H4 (cell line): Measurements from ENCODE around the gene FANCB. TPM values are rescaled to one million over a fixed set of nuclear protein-coding genes. Genes with fewer than 3 reads are reported as not detected.

Source experiments
- DNase-seq: peaks from one replicate; pipeline ENCODE4 v3.0.0-alpha.2; 2015; ENCODE audit warnings: low spot score
- total RNA-seq: library from RNA; depleted of rRNA; stranded (reverse); fragments of >200 nt; shearing (Covaris generic); gene quantifications from 2 replicates; pipeline ENCODE4 v1.2.3, GENCODE V29; 2014; rRNA removed

FANCB gene
- total RNA-seq, 1 experiment from 2014 or later, result 8.3 TPM

DNA sequence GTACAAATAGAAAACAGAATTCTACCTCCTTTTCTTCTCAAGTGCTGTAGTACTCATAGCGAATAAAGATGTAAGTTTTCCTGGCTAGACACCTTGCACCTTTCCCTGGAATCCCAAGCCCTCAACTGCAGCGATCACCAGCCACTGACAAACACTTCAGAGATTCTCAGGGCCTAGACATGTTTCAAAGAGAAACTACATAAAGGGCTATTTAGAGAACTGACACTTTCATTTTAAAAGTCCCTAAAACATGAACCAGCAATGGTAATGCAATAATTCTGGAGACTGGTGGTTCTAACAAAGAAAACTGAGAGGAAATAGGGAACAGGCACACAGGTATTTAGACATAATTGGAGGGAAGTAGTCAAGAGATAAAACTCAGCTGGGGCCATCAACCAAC is 35.7 kb downstream of the FANCB start:
- DNase-seq, result no peak

DNA sequence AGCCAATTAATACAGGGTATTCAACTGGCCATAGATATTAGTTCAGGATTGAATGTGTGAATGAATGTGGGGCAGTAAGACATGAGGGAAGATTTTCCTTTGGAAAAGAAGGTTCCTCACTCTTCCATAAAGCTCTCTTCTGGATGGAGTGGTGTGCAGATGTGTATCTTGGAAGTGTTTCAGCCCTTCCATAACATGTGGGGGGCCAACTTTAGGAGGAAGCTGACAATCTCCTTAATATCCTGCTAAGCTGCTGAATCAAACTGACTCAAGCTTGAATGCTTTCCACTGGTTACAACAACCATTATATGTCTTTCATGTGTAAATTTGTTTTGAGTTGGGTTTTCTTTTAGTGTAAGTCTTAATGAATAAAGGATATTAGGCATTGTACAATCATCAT is 40.3 kb downstream of the FANCB start:
- DNase-seq, result no peak

DNA sequence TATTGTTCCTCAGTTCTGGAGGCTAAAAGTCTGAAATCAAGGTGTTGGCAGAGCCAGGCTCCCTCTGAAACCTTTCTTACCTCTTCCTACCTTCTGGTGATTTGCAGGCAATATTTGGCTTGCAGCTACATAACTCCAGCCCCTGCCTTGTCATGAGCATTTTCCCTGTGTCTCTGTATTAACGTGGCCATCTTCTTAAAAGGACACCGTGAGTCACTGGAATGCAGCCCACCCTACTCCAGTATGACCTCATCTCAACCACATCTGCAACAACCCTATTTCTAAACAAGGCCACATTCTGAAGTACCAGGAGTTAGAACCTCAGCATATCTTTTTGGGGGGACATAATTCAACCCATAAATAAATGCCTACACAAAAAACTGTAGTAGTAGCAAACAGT is 40.7 kb downstream of the FANCB start:
- peak; percentile 8 for DNase-seq

DNA sequence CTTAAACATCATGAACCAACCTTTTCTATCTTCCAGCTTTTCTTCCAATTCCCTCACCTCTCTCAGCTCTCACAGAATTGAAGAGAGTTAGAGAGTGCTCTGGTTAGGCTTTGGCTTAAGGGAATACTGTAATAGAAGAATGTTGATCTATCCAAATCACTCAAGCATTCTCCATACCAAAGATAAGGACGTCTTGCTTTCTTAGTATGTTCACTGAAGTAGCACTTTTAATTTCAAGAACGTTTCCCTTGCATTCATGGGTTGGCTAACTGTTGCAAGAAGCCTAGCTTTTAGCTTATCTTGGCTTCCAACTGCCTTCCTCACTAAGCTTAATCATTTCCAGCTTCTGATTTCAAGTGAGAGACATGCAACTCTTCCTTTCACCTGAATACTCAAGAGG is 43.2 kb downstream of the FANCB start:
- DNase-seq, result no peak

DNA sequence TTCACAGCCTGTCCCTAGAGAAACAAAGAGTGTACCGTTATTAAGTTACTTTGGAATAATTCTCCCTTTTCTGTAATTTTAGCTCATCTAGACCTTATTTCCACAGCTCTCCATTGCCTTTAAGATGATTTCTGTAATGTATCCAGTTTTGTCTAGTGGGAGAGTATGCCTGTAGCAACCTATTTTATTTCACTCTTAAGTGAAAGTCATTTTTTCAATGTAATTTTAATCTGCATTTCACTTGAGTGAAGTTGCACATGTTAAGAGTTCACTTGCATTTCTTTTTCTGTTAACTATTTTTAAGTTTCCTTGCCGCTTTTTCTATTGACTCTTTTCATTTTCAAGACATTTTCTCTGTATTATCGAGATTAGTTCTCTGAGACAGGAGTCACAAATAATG is 46.5 kb downstream of the FANCB start:
- no peak for DNase-seq

DNA sequence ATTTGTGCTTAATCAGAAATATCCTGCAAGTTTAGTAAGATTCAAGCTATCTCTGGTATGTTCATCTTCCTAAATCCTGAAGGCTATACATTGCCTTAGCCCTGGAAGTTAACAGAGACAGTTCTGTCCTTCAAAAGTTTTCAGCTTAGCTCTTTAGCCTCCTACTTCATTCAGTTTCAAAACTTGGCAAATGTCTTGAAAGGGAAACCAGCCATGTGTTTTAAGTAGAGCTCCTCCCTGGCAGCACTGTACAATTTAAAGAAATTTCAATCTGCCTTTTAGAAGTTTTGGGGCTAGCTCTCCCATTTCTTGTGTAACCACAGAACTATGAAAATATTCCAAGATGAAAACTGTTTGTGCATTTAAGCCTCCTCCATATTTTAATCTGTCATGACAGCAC is 47.0 kb downstream of the FANCB start:
- no peak for DNase-seq

DNA sequence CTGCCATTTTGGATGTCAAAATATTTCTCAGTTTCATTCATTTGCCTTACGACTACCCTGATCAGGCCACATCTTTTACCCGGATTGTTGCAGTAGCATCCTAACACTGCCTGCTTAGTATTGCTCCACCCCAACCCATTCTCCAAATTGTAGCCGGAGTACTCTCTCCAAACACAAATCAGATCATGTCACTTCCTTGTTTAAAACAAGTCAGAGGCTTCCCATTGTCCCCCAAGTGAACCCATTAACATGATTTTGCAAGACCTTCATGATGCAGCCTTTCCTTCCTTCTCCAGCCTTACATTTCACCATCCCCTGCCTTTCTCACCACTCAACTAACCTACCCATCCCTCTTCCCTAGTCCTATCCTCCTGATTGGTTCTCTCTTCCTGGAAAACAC is 53.1 kb downstream of the FANCB start:
- no peak for DNase-seq

DNA sequence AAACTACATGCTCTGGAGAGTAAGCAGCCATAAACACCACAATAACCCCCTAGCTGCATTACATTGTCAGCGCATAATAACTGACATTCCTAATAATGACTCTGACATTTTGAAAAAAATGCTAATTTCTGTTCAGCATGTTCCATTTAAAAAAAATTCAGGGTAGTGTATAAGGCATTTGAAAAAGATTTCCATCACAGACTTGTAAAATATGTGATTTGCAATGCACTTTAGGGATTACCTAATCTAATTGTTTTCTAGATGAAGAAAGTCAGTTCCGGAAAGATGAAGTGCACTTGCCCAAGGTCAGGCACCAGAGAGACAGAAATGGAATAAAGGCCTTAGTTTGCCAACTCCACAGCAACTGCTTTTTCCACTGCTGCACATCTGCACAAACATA is 55.3 kb downstream of the FANCB start:
- no peak for DNase-seq

DNA sequence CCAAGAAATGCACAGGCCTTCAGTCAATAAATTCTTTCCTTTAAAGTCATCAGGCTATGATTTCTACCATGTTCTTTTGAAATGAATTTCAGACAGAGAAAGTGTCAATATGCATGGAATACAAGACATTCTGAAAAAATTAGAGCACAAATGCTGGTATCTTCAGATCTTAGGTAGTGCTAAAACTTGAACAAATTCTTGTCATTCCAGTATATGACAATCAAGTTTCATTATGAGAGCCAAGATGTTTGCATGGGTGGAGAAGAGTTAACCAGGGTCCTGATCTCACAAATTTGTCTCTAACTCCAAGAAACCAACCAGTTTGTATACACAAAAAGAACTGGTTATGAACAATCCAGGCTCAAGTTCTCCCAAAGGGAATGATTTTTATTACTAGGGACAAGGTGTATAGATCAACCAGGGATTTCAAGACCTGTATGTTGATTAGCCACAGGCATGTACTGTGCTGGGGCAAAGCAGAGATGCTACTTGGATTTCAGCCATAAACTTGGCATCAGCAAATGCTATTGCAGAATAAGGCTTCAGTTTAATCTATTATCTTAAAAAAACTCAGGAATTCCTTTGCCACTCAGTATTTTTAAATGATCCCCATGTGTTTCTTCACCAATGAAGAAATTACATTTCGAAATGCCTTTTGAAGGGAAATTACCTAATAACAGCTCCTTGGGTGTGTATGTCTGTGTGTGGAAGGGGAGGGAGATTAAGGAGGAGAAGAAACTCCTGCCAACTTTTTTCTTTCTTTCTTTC is 69.7 kb downstream of the FANCB start:
- no peak for DNase-seq

DNA sequence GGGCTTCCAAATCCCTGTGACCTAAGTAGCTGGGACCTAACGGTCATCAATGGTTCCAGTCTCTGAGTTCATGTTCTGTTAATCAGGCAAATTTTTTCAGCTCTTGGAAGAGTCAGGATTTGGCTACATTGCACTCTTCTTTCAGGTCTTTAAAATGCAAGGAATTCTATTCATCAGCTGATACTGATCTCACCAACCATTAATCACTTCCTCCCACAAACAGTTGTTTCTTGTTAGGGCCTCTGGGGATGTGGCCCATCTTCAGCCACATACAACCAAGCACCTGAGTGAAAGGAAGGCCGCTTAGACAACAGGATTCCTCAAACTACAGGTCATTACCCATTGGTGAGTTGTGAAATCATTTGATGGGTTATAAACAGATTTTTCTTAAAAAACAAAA is 71.7 kb downstream of the FANCB start:
- DNase-seq, result no peak

DNA sequence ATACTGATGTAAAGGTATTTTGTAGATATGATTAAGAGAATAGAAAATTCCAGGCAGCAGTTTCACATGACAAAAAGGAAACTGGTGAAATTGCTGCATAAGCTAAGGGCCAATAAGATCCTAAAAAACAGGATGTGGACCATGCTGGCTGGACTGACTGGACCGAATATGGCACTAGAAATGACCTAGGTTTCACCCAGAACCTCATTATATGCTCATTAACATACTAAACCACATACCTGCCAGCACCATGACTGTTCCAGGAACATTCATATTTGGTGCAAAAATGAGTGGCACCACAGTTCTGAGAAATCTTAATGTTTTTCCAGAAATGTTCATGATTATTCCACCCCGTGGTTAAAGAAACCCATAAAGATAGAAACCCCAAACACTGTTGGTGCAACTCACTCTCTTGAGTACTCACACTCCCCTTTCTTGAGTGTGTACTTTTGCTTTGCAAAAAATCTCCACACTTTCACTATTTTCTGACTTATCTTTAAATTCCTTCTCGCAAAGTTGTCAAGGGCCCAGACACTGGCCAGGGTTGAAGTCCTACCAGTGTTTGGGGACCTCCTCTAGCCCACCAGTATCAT is 74.0 kb downstream of the FANCB start:
- DNase-seq, result no peak

Other genes with a start within 250 kb of the FANCB start
- 6.6 and 12.2 TPM in 2 replicates for gene MOSPD2, start 352 bp upstream of the FANCB start, total RNA-seq